Stimulated activated CD8-positive, alpha-beta memory T cell treated with anti-CD3 and anti-CD28 coated beads, Interleukin-2, amount 100 ng/mL, for 48 hours (primary cell): ENCODE data around the gene CD302.
"Not testable (repeated sequence)": the region's sequence is repeated elsewhere in the genome, so short reads cannot be mapped to it uniquely, and the experiment has no call there.

ENCODE experiments used
- DNase-seq, 2 donors: peaks; one replicate each; pipeline ENCODE4 v3.0.0-alpha.2; 2020; ENCODE audit warnings: low read depth in 2 of 2

Gene CD302

GRCh38 chr2:159748089-159748488 is 49.9 kb downstream of the CD302 start:
- no peak for DNase-seq

- DNase-seq, result not testable (repeated sequence)
These were observed 52.8 kb downstream of the CD302 start for GRCh38 chr2:159745237-159745636.

GRCh38 chr2:159744363-159744762 is 53.6 kb downstream of the CD302 start:
- no peak for DNase-seq

- no peak for DNase-seq
These were observed 55.2 kb downstream of the CD302 start for GRCh38 chr2:159742846-159743245.

- DNase-seq, result no peak
These were observed 59.3 kb downstream of the CD302 start for GRCh38 chr2:159738509-159739390.

GRCh38 chr2:159737917-159738296 is 60.1 kb downstream of the CD302 start:
- DNase-seq, result no peak

GRCh38 chr2:159737292-159737916 is 60.6 kb downstream of the CD302 start:
- DNase-seq, result no peak

- no peak for DNase-seq
These were observed 62.0 kb downstream of the CD302 start for GRCh38 chr2:159736048-159736447.

GRCh38 chr2:159735648-159736047 is 62.4 kb downstream of the CD302 start:
- no peak for DNase-seq

- no peak for DNase-seq
These were observed 69.4 kb downstream of the CD302 start for GRCh38 chr2:159728629-159729028.

- no peak for DNase-seq
These were observed 72.3 kb downstream of the CD302 start for GRCh38 chr2:159725713-159726112.

- not testable (repeated sequence) for DNase-seq
These were observed 73.0 kb downstream of the CD302 start for GRCh38 chr2:159724795-159725572.

GRCh38 chr2:159722580-159722979 is 75.4 kb downstream of the CD302 start:
- DNase-seq, result no peak

GRCh38 chr2:159720676-159721075 is 77.3 kb downstream of the CD302 start:
- DNase-seq, result no peak
